Renal pelvis (tissue), 12 donors: Measurements from ENCODE around the gene PKP4. TPM values are rescaled to one million over a fixed set of nuclear protein-coding genes. Genes with fewer than 3 reads are reported as not detected.
"Not testable (repeated sequence)": the region's sequence is repeated elsewhere in the genome, so short reads cannot be mapped to it uniquely, and the experiment has no call there.

Source experiments
- DNase-seq: peaks from one replicate; pipeline ENCODE4 v3.0.0-alpha.2; 2013
- long read RNA-seq, 16 experiments: transcript quantifications; one replicate each; lab custom pipeline, GENCODE V29; 2026
- polyA plus RNA-seq, 3 donors: library from polyadenylated mRNA; unstranded; fragments of 120-200 nt; gene quantifications; one replicate each; pipeline ENCODE4 v1.2.1, GENCODE V29; 2013; ENCODE audit not compliant: insufficient read length in 3 of 3

Gene PKP4
- 100 to 1,000 TPM; 154 to 207 (median 191) TPM for polyA plus RNA-seq
- long read RNA-seq, donor 1, partial matches to known transcripts: 0 of 4 reads
- long read RNA-seq, donor 1, other reads (novel, unspliced or antisense): 0 of 4 reads
- long read RNA-seq, donor 2, full-length matches to known transcripts: 9 of 111 reads
- long read RNA-seq, donor 2, partial matches to known transcripts: 102 of 111 reads
- long read RNA-seq, donor 2, other reads (novel, unspliced or antisense): 0 of 111 reads
- long read RNA-seq, donor 3, partial matches to known transcripts: 115 of 120 reads
- long read RNA-seq, donor 3, other reads (novel, unspliced or antisense): 0 of 120 reads
- long read RNA-seq, donor 4, partial matches to known transcripts: 0 of 1 reads
- long read RNA-seq, donor 4, other reads (novel, unspliced or antisense): 0 of 1 reads
- long read RNA-seq, donor 5, partial matches to known transcripts: 0 of 1 reads
- long read RNA-seq, donor 5, other reads (novel, unspliced or antisense): 0 of 1 reads
- long read RNA-seq, donor 6, transcript PKP4-212 (3 exons, 452 nt): major isoform, 5 of 33 reads
- long read RNA-seq, donor 6, partial matches to known transcripts: 23 of 33 reads
- long read RNA-seq, donor 6, other reads (novel, unspliced or antisense): 0 of 33 reads
- long read RNA-seq, donor 7, partial matches to known transcripts: 6 of 12 reads
- long read RNA-seq, donor 7, other reads (novel, unspliced or antisense): 0 of 12 reads
- long read RNA-seq, donor 8: 0 reads
- long read RNA-seq, donor 9, partial matches to known transcripts: 5 of 10 reads
- long read RNA-seq, donor 9, other reads (novel, unspliced or antisense): 0 of 10 reads
- long read RNA-seq, donor 10, transcript PKP4-212 (3 exons, 452 nt): major isoform, 9 of 26 reads
- long read RNA-seq, donor 10, partial matches to known transcripts: 16 of 26 reads
- long read RNA-seq, donor 10, other reads (novel, unspliced or antisense): 0 of 26 reads
- long read RNA-seq, donor 11, partial matches to known transcripts: 7 of 11 reads
- long read RNA-seq, donor 11, other reads (novel, unspliced or antisense): 0 of 11 reads
- long read RNA-seq, donor 12, full-length matches to known transcripts: 20 of 272 reads
- long read RNA-seq, donor 12, partial matches to known transcripts: 252 of 272 reads
- long read RNA-seq, donor 12, other reads (novel, unspliced or antisense): 0 of 272 reads
- long read RNA-seq, donor 13, transcript PKP4-212 (3 exons, 452 nt): major isoform, 6 of 18 reads
- long read RNA-seq, donor 13, partial matches to known transcripts: 6 of 18 reads
- long read RNA-seq, donor 13, other reads (novel, unspliced or antisense): 0 of 18 reads
- long read RNA-seq, donor 14: 0 reads
- long read RNA-seq, donor 15, full-length matches to known transcripts: 13 of 19 reads
- long read RNA-seq, donor 15, partial matches to known transcripts: 6 of 19 reads
- long read RNA-seq, donor 15, other reads (novel, unspliced or antisense): 0 of 19 reads
- long read RNA-seq, donor 16, full-length matches to known transcripts: 2 of 13 reads
- long read RNA-seq, donor 16, partial matches to known transcripts: 11 of 13 reads
- long read RNA-seq, donor 16, other reads (novel, unspliced or antisense): 0 of 13 reads

GRCh38 chr2:158456309-158457066 lies at the start of gene PKP4, which contains the start of gene CCDC148:
TSS of gene PKP4 (plus strand) at chr2:158456952. CDS start at chr2:158533185, 76,233 bp downstream.
TSS of gene CCDC148 (minus strand) at chr2:158456753. CDS start at chr2:158456439, 314 bp downstream.
- peak; percentile 96 for DNase-seq

- no peak for DNase-seq
Observed at GRCh38 chr2:158407031-158407430, 49.7 kb upstream of the PKP4 start.

GRCh38 chr2:158410132-158410531 lies 46.6 kb upstream of the PKP4 start:
- DNase-seq: no peak

- no peak for DNase-seq
Observed at GRCh38 chr2:158411748-158412147, 45.0 kb upstream of the PKP4 start.

GRCh38 chr2:158412206-158412605 lies 44.5 kb upstream of the PKP4 start:
- no peak for DNase-seq

- no peak for DNase-seq
Observed at GRCh38 chr2:158413581-158413980, 43.2 kb upstream of the PKP4 start.

GRCh38 chr2:158414538-158414937 lies 42.2 kb upstream of the PKP4 start:
- DNase-seq: no peak

GRCh38 chr2:158432117-158432516 lies 24.6 kb upstream of the PKP4 start:
- no peak for DNase-seq

GRCh38 chr2:158433716-158434115 lies 23.0 kb upstream of the PKP4 start:
- DNase-seq: not testable (repeated sequence)

GRCh38 chr2:158439062-158439461 lies 17.7 kb upstream of the PKP4 start:
- not testable (repeated sequence) for DNase-seq

GRCh38 chr2:158443606-158444005 lies 13.1 kb upstream of the PKP4 start:
- DNase-seq: no peak

GRCh38 chr2:158457092-158457825 lies 507 bp downstream of the PKP4 start:
- DNase-seq: peak; percentile 66

GRCh38 chr2:158457826-158458616 lies 1.3 kb downstream of the PKP4 start:
- DNase-seq: peak; percentile 91

- DNase-seq: no peak
Observed at GRCh38 chr2:158458617-158458920, 1.8 kb downstream of the PKP4 start.

GRCh38 chr2:158459161-158460003 lies 2.6 kb downstream of the PKP4 start:
- DNase-seq: no peak

- DNase-seq: no peak
Observed at GRCh38 chr2:158460632-158461297, 4.0 kb downstream of the PKP4 start.

- DNase-seq: no peak
Observed at GRCh38 chr2:158463496-158464095, 6.8 kb downstream of the PKP4 start.
